Measurements from ENCODE around the gene USP1.

The USP1 gene

DNA sequence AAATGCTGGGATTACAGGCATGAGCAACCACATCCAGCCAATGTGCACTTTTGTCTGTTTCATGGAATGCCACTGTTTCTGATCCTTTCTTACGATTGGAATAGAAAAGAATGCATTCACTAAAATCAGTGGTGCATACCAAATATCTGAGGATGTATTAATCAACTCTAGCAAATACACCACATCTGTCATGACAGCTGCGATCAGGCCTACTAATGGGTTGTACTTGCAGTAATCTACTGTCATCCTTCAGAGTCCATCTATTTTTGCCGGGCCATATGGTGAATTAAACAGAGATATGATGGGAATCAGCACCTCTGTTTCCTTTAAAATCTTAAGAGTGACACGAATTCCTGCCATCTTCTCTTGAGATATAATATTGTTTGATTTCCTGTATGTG is 8.5 kb upstream of the USP1 start:
- no peak for DNase-seq

DNA sequence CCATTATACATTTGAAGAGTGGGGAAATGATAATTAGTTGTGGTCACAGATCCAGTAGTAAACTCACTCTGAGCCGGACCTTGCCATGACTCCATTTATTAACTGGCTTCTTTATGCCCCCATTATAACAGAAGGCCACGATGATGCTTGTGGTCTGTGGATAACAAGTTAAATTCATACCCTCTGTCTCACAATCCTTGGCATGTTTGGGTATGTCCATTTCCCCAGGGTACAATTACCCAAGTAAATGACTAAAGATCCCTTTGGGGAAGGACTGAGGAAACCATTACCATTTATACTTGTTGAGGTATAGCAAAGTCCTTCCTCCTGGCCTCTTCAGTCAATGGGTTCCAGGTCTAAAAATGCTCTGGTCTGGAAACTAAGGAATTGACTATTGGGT is 7.3 kb upstream of the USP1 start:
- DNase-seq, result no peak

DNA sequence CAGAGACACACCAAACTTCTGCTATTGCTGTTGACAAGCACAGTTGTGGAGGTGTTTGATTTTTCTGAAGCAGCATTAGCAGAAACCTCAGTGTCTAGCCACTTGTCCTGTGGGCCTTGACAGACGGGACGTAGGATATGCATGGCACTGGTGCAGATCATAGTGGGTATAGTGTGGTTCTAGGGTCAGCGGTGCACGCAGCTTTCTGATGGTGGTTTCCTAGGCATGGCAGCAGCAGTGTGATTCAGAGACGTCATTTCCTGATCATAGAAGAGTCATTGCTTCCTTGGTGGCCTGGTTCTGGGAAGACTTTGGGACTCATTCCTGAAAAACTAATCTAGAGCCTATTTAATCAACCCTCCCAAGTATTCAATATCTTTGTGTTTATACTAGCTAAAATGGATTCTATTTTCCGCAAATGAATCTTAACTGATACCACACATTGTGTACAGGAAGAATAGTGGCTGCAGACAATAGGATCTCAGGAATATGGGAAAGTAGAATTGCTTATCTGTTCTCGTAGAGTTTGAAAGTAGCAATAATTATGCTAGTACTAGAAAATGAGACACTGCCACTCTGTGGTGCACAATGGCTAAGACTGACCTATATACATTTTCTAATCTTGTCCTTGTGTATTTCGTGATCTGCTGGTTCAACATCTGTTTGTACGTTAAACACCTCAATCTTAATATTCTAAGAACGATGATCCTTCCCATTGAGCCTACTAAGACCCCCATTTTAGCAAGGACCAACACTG is 2.8 kb upstream of the USP1 start:
- DNase-seq, result no peak

DNA sequence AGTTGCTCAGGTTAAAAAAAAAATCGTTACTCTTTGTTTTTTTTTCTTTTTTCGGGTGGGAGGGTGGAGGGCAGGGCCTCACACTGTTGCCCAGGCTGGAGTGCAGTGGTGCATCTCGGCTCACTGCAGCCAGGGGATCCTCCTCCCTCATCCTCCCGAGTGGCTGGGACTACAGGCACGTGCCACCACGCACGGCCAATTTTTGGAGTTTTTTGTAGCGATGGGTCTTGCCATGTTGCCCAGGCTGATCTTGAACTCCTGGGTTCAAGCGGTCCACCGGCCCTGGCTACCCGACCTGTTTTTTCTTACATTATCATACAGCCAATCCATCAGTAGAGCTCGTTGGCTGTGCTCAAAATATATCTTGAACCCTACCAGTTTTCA is 2.2 kb upstream of the USP1 start:
- no peak for DNase-seq

DNA sequence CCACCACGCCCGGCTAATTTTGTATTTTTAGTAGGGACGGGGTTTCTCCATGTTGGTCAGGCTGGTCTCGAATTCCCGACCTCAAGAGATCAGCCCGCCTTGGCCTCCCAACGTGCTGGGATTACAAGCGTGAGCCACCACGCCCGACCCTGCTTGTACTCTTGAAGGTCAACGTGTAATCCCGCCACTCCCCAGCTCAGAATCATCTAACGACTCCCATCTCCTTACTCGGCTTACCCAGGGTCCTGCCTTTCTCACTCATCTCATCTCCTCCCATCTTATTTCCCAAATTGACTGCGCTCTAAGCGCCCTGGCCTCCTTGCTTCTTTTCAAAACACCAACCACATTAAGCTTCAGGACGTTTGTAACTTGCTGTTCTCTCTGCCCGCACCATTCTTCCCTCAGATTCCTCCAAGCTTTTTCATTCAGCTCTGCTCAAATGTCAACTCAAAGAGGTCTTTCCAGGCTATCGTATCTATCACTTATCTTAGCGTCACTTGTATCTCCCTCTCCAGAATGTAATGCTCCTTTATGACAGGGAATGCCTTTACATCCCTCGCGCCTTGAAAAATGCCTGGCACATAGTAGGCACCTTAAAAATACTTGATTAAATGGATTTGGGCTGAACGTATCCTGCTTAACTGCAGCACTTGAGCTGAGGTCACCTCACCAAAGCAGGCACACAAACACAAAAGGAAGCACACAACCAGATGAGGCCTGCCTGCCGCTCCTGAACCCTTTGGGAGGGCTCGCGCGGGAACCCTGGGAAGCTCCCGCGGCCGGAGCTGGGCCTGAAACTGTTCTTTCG is 1.4 kb upstream of the USP1 start:
- no peak for DNase-seq

DNA sequence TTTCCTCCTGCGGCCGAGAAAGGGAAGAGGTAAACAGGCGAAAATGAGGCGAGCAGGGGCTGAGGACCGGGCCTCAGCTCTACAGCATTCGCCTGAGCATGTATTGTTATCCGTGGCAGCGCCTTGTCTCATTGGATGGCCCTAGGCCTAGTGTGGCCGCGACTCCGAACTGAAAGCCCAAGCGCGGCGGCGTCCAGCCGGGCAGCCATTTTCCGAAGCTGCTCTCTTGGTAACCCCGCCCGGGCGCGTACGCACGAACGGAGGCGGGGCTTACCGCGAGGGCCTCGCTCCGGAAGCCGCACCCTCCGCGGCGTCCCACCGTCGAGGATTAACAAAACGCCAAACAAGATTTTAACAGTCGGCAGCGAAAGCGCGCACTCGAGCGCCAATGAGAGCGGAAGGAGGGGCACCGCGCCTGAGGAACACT is 797 bp upstream of the USP1 start:
- peak; percentile 93 for DNase-seq

DNA sequence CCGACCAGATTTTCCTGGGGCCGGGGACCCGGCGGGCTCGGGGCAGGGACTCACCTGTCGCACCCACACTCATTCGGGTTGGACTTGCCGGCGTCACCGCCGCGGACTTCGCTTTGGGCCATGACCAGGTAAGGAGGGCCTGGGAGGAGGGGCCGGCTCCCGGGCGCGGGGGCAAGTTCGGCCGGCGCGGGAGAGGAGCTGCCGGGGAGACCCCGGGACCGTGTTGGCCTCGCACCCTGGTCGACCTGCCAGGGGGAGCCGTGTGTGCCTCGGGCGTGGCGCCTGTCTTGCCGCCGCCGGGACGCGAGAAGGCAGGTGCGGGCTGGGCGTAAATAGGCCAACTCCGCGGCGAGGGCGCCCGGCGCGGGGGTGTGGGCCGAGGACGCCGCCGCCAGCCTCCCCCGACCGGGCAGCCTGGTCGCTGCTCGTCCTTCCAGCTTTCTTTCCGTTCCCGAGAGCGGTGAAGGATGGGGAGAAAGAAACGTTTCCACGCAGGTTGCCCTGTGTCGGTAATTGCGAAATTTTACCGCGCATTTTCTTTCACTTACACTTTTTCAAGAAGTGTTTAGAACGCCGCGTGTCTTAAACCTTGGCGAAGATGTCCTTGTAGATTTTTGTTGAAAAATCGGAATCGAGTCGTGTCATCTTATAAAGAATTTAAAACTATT is 558 bp downstream of the USP1 start:
- no peak for DNase-seq

DNA sequence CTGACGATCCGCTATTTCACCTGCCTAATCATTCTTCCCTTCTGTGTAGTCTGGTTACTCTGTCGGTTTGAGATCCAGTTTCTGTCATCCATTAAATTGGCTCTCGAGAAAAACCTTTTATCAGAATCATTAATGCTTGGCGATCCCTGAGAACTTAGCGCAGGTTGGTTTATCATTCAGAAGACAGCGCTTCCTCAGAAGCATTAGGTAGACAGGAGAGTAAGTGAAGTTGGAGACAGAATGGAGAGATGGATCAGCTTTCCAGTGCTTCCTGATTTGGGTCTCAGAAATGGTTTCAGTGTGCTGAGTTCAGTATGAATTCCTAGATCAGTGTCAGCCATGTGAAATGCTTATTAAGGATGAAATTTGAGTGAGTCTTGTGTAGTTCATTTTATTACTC is 1.3 kb downstream of the USP1 start:
- no peak for DNase-seq

DNA sequence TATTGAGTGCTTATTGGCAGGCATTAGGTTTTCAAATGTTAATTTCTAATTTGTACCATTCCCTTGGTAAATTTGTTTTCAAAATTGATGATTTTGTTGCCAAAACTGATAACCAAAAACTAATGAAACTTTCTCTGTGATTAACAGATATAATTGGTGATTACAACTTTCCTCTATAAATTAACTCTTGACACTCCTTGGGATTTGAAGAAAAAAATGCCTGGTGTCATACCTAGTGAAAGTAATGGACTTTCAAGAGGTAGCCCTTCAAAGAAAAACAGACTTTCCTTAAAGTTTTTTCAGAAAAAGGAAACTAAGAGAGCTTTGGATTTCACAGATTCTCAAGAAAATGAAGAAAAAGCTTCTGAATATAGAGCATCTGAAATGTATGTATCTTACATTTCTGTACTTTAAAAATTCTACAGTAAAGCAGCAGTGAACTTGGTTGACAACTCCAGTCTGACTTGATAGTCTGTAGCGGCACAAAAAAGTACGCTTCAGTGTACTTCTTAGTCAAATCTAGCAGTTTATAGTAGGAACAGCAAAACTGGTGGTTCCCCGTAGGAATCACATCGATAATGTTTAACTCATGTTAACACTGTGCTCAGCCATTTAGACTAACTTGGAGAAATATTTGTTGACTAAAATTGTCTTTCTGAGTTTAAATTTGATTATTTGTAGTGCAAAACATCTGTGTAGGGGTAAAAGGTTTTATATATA is 3.0 kb downstream of the USP1 start:
- DNase-seq, result no peak

DNA sequence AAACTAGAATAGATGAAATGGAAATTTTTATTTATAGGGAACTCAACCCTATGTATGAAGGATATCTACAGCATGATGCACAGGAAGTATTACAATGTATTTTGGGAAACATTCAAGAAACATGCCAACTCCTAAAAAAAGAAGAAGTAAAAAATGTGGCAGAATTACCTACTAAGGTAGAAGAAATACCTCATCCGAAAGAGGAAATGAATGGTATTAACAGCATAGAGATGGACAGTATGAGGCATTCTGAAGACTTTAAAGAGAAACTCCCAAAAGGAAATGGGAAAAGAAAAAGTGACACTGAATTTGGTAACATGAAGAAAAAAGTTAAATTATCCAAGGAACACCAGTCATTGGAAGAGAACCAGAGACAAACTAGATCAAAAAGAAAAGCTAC is 7.9 kb downstream of the USP1 start:
- no peak for DNase-seq

DNA sequence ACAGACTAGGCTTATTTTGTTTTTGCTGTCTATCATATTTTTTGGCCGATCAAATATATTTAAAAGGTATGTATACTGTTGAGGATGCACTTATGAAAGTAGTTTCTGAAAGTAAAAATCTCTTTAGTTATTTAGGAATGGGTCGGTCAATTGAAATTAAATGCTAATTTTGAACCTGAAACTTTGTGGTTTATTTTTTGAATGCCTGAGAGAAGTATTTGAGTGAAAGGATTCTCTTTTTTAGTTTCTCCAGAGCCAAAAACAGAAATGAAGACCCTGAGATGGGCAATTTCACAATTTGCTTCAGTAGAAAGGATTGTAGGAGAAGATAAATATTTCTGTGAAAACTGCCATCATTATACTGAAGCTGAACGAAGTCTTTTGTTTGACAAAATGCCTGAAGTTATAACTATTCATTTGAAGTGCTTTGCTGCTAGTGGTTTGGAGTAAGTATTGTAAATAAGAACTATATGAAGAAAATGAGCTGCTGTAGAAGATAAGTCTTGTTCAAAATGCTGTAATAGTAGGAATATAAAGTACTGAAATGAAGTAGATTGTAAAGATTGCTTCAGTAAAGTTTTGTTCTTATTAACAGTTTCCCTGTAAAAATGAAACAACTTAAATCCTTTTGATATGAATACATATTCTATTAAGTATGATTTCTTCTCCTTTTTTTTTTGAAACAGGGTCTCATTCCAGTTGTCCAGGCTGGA is 11.5 kb downstream of the USP1 start:
- no peak for DNase-seq

DNA sequence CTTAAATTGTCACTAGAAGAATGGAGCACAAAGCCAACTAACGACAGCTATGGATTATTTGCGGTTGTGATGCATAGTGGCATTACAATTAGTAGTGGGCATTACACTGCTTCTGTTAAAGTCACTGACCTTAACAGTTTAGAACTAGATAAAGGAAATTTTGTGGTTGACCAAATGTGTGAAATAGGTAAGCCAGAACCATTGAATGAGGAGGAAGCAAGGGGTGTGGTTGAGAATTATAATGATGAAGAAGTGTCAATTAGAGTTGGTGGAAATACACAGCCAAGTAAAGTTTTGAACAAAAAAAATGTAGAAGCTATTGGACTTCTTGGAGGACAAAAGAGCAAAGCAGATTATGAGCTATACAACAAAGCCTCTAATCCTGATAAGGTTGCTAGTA is 13.5 kb downstream of the USP1 start:
- no peak for DNase-seq

DNA sequence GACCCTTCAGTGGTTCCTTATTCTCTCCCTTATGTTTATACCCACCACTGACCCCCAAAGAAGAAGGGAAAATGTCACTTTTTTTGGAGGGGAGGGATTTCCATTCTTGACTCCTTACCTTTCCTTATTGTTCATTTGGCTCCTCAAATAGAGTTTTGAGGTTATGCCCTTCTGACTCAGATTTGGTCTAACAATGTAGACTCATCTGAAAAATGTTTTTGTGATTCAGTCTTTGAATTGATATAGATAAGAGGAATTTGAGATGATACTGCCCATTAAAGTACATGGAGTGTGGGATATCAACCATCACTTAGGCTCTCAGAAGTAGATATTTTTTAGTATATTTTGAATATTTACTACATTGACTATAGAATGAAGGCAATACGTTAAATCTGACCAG is 16.1 kb downstream of the USP1 start:
- DNase-seq, result no peak

DNA sequence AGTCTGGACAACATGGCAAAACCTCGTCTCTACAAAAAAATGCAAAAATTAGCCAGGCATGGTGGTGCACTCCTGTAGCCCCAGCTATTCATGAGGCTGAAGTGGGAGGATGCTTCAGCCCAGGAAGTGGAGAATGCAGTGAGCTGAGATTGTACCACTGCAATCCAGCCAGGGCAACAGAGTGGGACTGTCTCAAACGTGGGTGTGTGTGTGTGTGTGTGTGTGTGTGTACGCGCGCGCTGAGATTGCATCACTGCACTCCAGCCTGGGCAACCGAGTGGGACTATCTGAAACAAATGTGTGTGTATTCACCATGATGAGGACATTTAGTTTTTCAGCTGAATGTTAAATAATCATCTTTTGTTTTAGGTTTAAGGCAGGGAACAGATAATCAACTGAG is 21.1 kb downstream of the USP1 start:
- DNase-seq, result no peak

DNA sequence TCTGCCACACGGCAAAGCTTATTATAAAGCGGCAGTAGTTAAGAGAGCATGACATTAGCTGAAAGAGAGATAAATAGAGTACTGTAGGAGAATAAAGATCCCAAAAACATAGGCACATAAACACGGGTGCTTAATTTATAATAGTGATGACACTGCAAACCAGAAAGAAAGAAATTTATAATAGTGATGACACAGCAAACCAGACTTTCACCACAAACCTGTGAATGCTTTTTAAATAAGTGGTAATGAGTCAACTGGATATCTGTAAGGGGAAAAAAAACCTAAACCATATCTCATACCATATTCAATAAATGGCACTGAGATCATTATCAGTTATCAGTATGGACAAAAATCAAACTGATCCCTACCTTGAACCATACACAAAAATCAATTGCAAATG is 25.5 kb downstream of the USP1 start:
- DNase-seq, result no peak

DNA sequence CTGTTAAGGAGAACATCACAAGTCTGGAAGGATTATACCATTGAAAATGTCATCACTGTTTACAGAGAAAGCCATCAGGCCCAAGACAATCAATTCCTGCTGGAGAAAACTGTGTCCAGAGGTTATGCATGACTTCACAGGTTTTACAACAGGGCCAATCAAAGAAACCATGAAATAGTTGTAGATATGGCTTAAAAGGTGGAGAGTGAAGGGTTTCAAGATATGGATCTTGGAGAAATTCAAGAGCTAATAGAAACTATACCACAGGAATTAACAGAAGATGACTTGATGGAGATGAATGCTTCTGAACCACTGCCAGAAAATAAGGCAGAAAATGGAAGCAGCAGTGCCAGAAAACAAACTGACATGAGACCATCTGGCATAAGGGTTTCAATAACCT is 30.2 kb downstream of the USP1 start:
- no peak for DNase-seq

DNA sequence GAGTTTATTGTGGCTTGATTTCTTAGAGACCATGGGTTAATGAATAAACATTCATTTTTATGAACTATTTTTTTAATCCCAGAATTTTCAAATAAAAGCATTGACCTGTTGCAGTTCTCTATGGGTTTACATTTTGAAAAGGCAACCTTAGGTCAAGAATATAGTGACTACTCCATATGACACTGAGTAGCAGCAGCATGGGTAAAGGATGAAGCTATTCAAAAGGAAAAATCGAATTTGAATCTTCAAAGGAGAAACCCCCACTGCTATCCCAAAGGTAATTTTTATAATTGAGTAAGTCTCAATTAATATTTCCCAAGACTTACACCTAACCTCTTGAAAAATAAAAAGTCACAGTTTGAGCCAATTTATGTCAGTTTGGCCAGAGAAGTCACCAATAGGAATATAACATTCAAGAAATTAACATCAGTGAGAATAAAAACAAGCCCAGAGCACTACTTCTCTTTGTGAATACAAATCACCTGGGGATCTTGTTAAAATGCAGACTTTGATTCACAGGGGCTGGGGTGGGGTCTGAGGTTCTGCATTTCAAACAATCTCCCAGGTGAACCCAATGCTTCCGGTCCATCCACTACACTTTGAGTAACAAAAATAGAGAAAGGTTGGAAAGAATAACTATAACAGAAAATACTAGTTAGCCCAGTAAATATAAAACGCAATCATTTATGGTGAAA is 39.8 kb downstream of the USP1 start:
- DNase-seq, result no peak

DNA sequence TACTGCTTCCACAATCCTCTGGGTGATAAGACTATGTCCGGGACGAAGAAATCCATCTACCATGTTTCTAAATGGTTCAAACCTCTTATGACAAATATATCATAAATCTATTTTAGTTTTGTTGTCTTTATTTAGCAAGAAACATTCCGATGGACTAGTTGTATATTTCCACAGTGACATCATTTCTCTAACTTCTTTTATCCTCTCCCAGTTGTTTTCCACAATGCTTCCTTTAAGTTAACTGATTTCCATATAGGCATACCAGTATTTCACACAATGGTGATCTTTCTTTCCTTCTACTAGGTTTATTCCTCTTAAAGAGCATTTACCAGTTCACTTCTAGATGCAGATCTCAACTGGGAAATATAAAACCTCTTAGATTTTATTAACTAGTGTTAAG is 44.8 kb downstream of the USP1 start:
- no peak for DNase-seq

DNA sequence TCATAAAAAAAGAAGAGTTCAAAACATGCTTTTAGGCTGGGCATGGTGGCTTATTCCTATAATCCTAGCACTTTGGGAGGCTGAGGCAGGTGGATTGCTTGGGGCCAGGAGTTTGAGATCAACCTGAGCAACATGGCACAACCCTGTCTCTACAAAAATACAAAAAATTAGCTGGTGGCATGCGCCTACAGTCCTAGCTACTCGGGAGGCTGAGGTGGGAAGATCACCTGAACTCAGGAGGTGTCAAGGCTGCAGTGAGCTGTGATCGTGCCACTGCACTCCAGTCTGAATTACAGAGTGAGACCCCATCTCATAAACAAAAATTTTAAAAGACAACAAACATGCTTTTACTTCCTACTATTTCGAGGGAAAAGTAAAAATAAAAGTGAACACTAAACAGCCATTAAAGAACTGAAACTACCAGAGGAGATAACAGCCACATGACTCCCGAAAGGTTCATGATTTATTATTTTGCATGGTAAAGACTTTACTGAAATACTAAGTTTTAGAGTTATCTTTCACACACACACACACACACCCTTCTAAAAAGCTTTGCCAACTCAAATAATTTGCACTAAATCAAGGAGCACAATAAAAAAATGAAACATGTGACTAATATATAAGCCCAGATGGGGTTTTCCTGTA is 48.1 kb downstream of the USP1 start:
- DNase-seq, result no peak

DNA sequence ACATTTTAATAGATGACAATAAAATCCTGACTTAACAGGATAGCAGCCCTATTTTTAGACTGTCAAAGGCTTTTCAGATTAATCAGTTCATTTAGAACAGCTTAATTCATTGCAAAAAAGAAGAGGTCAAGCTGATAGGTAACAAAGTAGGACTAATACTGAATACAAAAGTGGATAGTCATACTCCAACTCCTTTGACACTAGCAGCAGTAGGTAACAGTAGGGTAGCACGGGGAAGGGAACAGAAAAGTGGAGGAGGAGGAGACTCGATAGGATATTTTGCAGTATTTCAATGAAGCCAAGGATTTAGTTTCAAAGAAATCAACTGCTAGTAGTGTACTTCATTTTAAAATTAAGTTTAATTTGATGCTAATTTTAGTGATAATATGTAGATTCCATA is 51.1 kb downstream of the USP1 start:
- DNase-seq, result no peak

DNA sequence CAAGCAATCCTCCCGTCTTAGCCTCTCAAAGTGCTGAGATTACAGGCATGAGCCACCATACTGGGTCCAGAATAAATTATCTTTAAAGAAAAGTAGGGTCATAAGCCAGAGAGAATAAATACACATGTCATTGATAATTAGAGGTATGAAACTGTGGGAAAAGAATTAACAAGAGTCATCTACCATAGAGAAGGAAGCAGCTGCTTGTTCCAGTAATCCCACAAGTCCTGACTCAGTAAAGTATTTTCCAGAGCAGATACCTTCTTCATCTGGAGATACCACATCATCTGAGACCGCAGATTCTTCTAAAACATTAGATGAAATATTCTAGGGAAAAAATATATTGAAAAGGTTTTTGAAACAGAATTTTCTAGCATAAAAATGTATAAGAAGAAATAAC is 55.7 kb downstream of the USP1 start:
- DNase-seq, result no peak

DNA sequence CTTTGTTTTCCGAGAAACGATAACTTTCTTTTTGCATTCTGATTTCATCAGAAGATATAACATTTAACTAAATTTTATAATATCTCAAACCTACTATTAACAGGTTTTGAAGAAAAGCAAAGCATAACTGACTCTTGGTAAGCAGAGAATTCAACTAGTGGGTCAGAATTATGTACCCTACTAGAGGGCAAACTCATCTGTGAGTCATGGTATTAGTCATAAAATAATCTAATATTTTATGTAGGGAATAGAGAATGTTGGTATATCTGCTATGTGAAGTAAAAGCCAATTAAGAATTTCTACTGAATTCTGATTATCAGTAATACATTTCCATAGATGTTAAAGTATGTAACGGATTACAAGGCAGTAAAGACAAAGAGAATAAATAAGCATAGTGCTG is 56.8 kb downstream of the USP1 start:
- DNase-seq, result no peak

All from stimulated activated CD8-positive, alpha-beta memory T cell treated with anti-CD3 and anti-CD28 coated beads, Interleukin-4, amount 100 ng/mL, for 48 hours (primary cell).